H1 (cell line): ENCODE data around the gene ANKEF1. TPM values are rescaled to one million over a fixed set of nuclear protein-coding genes. Genes with fewer than 3 reads are reported as not detected.

Source experiments
- CTCF ChIA-PET: fragments of 300-600 bp; sonication (Branson Sonifier 250); formaldehyde crosslinking; loops from one replicate; lab custom pipeline; 2021; ENCODE audit not compliant: partially characterized antibody; lab: Charles Lee
- POLR2A ChIA-PET: fragments of 300-600 bp; sonication (Branson Sonifier 250); formaldehyde crosslinking; loops from one replicate; lab custom pipeline; 2021; ENCODE audit warnings: inconsistent platforms; ENCODE audit not compliant: partially characterized antibody; lab: Charles Lee
- DNase-seq, 2 experiments: peaks; one replicate each; pipeline versions ENCODE4 v3.0.0 to v3.0.0-alpha.2; 2010 to 2022; ENCODE audit warnings: low spot score in 2 of 2, low read depth in 1 of 2, mixed read lengths in 1 of 2
- FAIRE-seq: peaks from 2 replicates; lab custom pipeline; 2011; peaks lifted over from hg19 to GRCh38; lab: Jason Lieb, UNC
- H2AFZ ChIP-seq: 2 replicates; pipeline ENCODE4 v1.8.1; 2012; ENCODE audit warnings: low read length, inconsistent platforms
- H2AK5ac ChIP-seq: 2 replicates; pipeline ENCODE4 v1.6.1; 2013; ENCODE audit warnings: low read depth, low read length
- H2BK120ac ChIP-seq: replicated peaks from 2 replicates; pipeline ENCODE3; 2013; ENCODE audit warnings: low read depth, low read length, inconsistent platforms
- H2BK12ac ChIP-seq: 2 replicates; pipeline ENCODE4 v1.6.1; 2013; ENCODE audit warnings: low read depth, low read length
- H2BK15ac ChIP-seq: 2 replicates; pipeline ENCODE4 v1.6.1; 2013; ENCODE audit warnings: low read length
- H2BK20ac ChIP-seq: 2 replicates; pipeline ENCODE4 v1.6.1; 2013; ENCODE audit warnings: low read length
- H2BK5ac ChIP-seq: 2 replicates; pipeline ENCODE4 v1.6.1; 2013; ENCODE audit warnings: low read depth, low read length
- H3K14ac ChIP-seq: 2 replicates; pipeline ENCODE4 v1.6.1; 2013; ENCODE audit warnings: inconsistent platforms; ENCODE audit not compliant: insufficient read length
- H3K18ac ChIP-seq: 2 replicates; pipeline ENCODE4 v1.6.1; 2013; ENCODE audit warnings: low read length; ENCODE audit errors: extremely low read depth
- H3K23ac ChIP-seq: 2 replicates; pipeline ENCODE4 v1.6.1; 2013; ENCODE audit warnings: inconsistent platforms; ENCODE audit not compliant: insufficient read length
- H3K23me2 ChIP-seq: 2 replicates; pipeline ENCODE4 v1.6.1; 2013; ENCODE audit warnings: low read depth, low read length
- H3K27ac ChIP-seq: 2 replicates; pipeline ENCODE4 v1.6.1; 2011; ENCODE audit warnings: low read depth, low read length, inconsistent platforms
- H3K27me3 ChIP-seq, 4 experiments: replicated peaks in 1 of 4; 1 replicate in 1 of 4; 2 replicates in 3 of 4; pipeline versions ENCODE4 v1.6.1 to v1.8.1; 2011 to 2013; ENCODE audit warnings: low read length in 3 of 4, mild to moderate bottlenecking in 3 of 4, inconsistent platforms in 2 of 4, mixed read lengths in 2 of 4, moderate library complexity in 1 of 4; ENCODE audit not compliant: control insufficient read depth in 3 of 4, insufficient read depth in 3 of 4; ENCODE audit errors: extremely low read depth in 1 of 4
- H3K36me3 ChIP-seq, 4 experiments: 2 replicates each; pipeline versions ENCODE4 v1.6.1 to v1.8.1; 2011 to 2013; ENCODE audit warnings: mild to moderate bottlenecking in 4 of 4, low read length in 3 of 4, moderate library complexity in 2 of 4, control low read depth in 1 of 4, inconsistent platforms in 1 of 4; ENCODE audit not compliant: insufficient read depth in 4 of 4, control insufficient read depth in 2 of 4
- H3K4ac ChIP-seq: replicated peaks from 2 replicates; pipeline ENCODE3; 2013; ENCODE audit warnings: low read length, low read depth, mixed read lengths, inconsistent platforms; ENCODE audit not compliant: insufficient read length
- H3K4me1 ChIP-seq, 4 experiments: replicated peaks in 1 of 4; 1 replicate in 1 of 4; 2 replicates in 3 of 4; pipeline versions ENCODE4 v1.6.1 to v1.8.1; 2011 to 2013; ENCODE audit warnings: low read length in 3 of 4, inconsistent platforms in 2 of 4, mixed read lengths in 1 of 4; ENCODE audit not compliant: insufficient read depth in 4 of 4, control insufficient read depth in 3 of 4
- H3K4me2 ChIP-seq, 2 experiments: 2 replicates each; pipeline versions ENCODE4 v1.6.1 to v1.8.1; 2011 to 2013; ENCODE audit warnings: low read depth in 2 of 2, low read length in 2 of 2, control low read depth in 1 of 2, inconsistent platforms in 1 of 2, mild to moderate bottlenecking in 1 of 2; ENCODE audit not compliant: insufficient read depth in 1 of 2
- H3K4me3 ChIP-seq, 4 experiments: fragments of 200-600, 300-600 bp in 1 of 4; sonication (generic), shearing (Covaris generic), sonication (Bioruptor Twin) in 1 of 4; 2 replicates each; pipeline versions ENCODE4 v1.5.1 to v1.8.1; 2011 to 2016; ENCODE audit warnings: low read length in 4 of 4, low read depth in 3 of 4, control low read depth in 2 of 4, inconsistent platforms in 2 of 4, mild to moderate bottlenecking in 2 of 4, mixed read lengths in 1 of 4, moderate library complexity in 1 of 4; ENCODE audit not compliant: insufficient read depth in 2 of 4; ENCODE audit errors: extremely low read depth in 1 of 4
- H3K56ac ChIP-seq: replicated peaks from 2 replicates; pipeline ENCODE3; 2013; ENCODE audit warnings: low read depth, mild to moderate bottlenecking, mixed read lengths, low read length, inconsistent platforms; ENCODE audit not compliant: insufficient read length
- H3K79me1 ChIP-seq: 2 replicates; pipeline ENCODE4 v1.6.1; 2013; ENCODE audit warnings: low read depth, low read length, control low read depth
- H3K79me2 ChIP-seq, 2 experiments: 2 replicates each; pipeline versions ENCODE4 v1.6.1 to v1.8.1; 2012 to 2013; ENCODE audit warnings: low read length in 2 of 2, mild to moderate bottlenecking in 2 of 2, inconsistent platforms in 1 of 2; ENCODE audit not compliant: insufficient read depth in 2 of 2, control insufficient read depth in 1 of 2
- H3K9ac ChIP-seq, 4 experiments: replicated peaks in 1 of 4; 1 replicate in 1 of 4; 2 replicates in 3 of 4; pipeline versions ENCODE4 v1.6.1 to v1.8.1; 2011 to 2013; ENCODE audit warnings: low read depth in 3 of 4, low read length in 3 of 4, control low read depth in 2 of 4, mild to moderate bottlenecking in 2 of 4, moderate library complexity in 2 of 4, inconsistent platforms in 1 of 4; ENCODE audit errors: extremely low read depth in 1 of 4
- H3K9me3 ChIP-seq, 2 experiments: 2 replicates each; pipeline versions ENCODE4 v1.6.1 to v1.8.1; 2012 to 2013; ENCODE audit warnings: mild to moderate bottlenecking in 2 of 2, moderate library complexity in 2 of 2, control low read depth in 1 of 2, inconsistent platforms in 1 of 2, low read depth in 1 of 2, low read length in 1 of 2, mixed read lengths in 1 of 2; ENCODE audit not compliant: insufficient read depth in 2 of 2
- H4K20me1 ChIP-seq, 2 experiments: replicated peaks in 1 of 2; 2 replicates each; pipeline versions ENCODE3 to v1.8.1; 2011 to 2013; ENCODE audit warnings: inconsistent platforms in 2 of 2, low read length in 2 of 2, mild to moderate bottlenecking in 1 of 2; ENCODE audit not compliant: insufficient read depth in 2 of 2, control insufficient read depth in 1 of 2
- H4K5ac ChIP-seq: 2 replicates; pipeline ENCODE4 v1.6.1; 2013; ENCODE audit warnings: low read length, low read depth, mixed read lengths, inconsistent platforms; ENCODE audit not compliant: insufficient read length
- H4K8ac ChIP-seq: 2 replicates; pipeline ENCODE4 v1.8.0; 2013; ENCODE audit warnings: mild to moderate bottlenecking, moderate library complexity, low read length, inconsistent platforms; ENCODE audit not compliant: insufficient read depth; ENCODE audit errors: extremely low read depth
- H4K91ac ChIP-seq: replicated peaks from 2 replicates; pipeline ENCODE3; 2013; ENCODE audit warnings: low read length, mixed read lengths, inconsistent platforms; ENCODE audit not compliant: insufficient read length
- EGR1 ChIP-seq: IDR thresholded peaks from 2 replicates; pipeline ENCODE4 v1.6.1; 2011; ENCODE audit warnings: low read depth, low read length, borderline replicate concordance
- GABPA ChIP-seq: IDR thresholded peaks from 2 replicates; pipeline ENCODE4 v1.6.1; 2011; ENCODE audit warnings: mild to moderate bottlenecking, low read length, moderate library complexity, borderline replicate concordance; ENCODE audit not compliant: insufficient read depth
- KDM1A ChIP-seq: fragments of 200-600, 300-600 bp; sonication (generic); IDR thresholded peaks from 2 replicates; pipeline ENCODE4 v1.7.1; 2016; ENCODE audit warnings: mild to moderate bottlenecking, low read length, borderline replicate concordance
- NANOG ChIP-seq: IDR thresholded peaks from 2 replicates; pipeline ENCODE4 v1.6.1; 2011; ENCODE audit warnings: low read length, low read depth, mild to moderate bottlenecking, inconsistent platforms; ENCODE audit not compliant: insufficient read depth, poor library complexity, severe bottlenecking
- POLR2A ChIP-seq, 2 experiments: IDR thresholded peaks; 1 replicate in 1 of 2; 2 replicates in 1 of 2; pipeline ENCODE4 v1.6.1; 2011; ENCODE audit warnings: low read depth in 2 of 2, low read length in 2 of 2, mild to moderate bottlenecking in 2 of 2; ENCODE audit errors: control extremely low read depth in 1 of 2
- RAD21 ChIP-seq, 2 experiments: IDR thresholded peaks in 1 of 2; conservative IDR thresholded peaks in 1 of 2; 2 replicates each; pipeline ENCODE4 v1.6.1; 2011; ENCODE audit warnings: low read depth in 2 of 2, low read length in 2 of 2, improper control_type of control experiment in 1 of 2, inconsistent platforms in 1 of 2, mild to moderate bottlenecking in 1 of 2, moderate library complexity in 1 of 2
- SAP30 ChIP-seq: fragments of 300-600 bp; sonication (generic); IDR thresholded peaks from 2 replicates; pipeline ENCODE4 v1.7.1; 2012; ENCODE audit warnings: low read length, moderate library complexity, mild to moderate bottlenecking, inconsistent platforms; ENCODE audit not compliant: insufficient read depth, insufficient replicate concordance
- SIN3A ChIP-seq, 2 experiments: IDR thresholded peaks in 1 of 2; conservative IDR thresholded peaks in 1 of 2; 2 replicates each; pipeline ENCODE4 v1.6.1; 2011 to 2012; ENCODE audit warnings: low read length in 2 of 2, improper control_type of control experiment in 1 of 2, low read depth in 1 of 2, mild to moderate bottlenecking in 1 of 2
- SIX5 ChIP-seq: IDR thresholded peaks from 2 replicates; pipeline ENCODE4 v1.6.1; 2011; ENCODE audit warnings: mild to moderate bottlenecking, low read depth, low read length
- WGBS, 2 experiments: shearing (Covaris generic) in 1 of 2; methylation state at CpG; one replicate each; pipeline versions ENCODE4 v1.1.6 to v1.1.7; 2013 to 2015; ENCODE audit warnings: low lambda C conversion rate in 2 of 2, mixed read lengths in 2 of 2, inconsistent platforms in 1 of 2, low coverage in 1 of 2, missing lambda C conversion rate in 1 of 2; ENCODE audit not compliant: insufficient replicate concordance in 2 of 2, insufficient coverage in 1 of 2, insufficient read length in 1 of 2; ENCODE audit errors: extremely low coverage in 1 of 2, missing lambda C conversion rate in 1 of 2; 5-methylcytosine and 5-hydroxymethylcytosine counted together
- polyA plus RNA-seq, 7 experiments: library from polyadenylated mRNA; depleted of rRNA in 3 of 7; stranded (reverse) in 5 of 7; unstranded in 2 of 7; fragments of >200 nt in 5 of 7; fragments of 200-250 nt in 2 of 7; gene quantifications; 1 replicate in 5 of 7; 2 replicates in 1 of 7; 4 replicates in 1 of 7; pipeline versions ENCODE4 v1.2.1 to v1.2.3, GENCODE V29; 2011 to 2013; ENCODE audit warnings: missing spikeins in 2 of 7, mixed read lengths in 2 of 7
- total RNA-seq: library from RNA; stranded (reverse); fragmentation: NEBNext Ultra II Directional; extraction: Animal tissue kit (Norgen Biotek cat#: 25700); gene quantifications from 2 replicates; pipeline ENCODE4 v1.2.1, GENCODE V29; 2021
- TF ChIP-seq, protein P1 (sequence below), 3 experiments: IDR thresholded peaks; 1 replicate in 2 of 3; 2 replicates in 1 of 3; pipeline versions ENCODE4 v1.5.1 to v1.6.1; 2011; ENCODE audit warnings: low read length in 3 of 3, mild to moderate bottlenecking in 3 of 3, inconsistent platforms in 2 of 3, low read depth in 1 of 3, moderate library complexity in 1 of 3; ENCODE audit not compliant: insufficient read depth in 1 of 3; ENCODE audit errors: control extremely low read depth in 1 of 3

The ANKEF1 gene
- total and polyA plus RNA-seq, 2 of the 8 experiments (the other 6 are each of a cell fraction or from before 2014, with no cell fraction given): 2.8 to 10.0 TPM

DNA sequence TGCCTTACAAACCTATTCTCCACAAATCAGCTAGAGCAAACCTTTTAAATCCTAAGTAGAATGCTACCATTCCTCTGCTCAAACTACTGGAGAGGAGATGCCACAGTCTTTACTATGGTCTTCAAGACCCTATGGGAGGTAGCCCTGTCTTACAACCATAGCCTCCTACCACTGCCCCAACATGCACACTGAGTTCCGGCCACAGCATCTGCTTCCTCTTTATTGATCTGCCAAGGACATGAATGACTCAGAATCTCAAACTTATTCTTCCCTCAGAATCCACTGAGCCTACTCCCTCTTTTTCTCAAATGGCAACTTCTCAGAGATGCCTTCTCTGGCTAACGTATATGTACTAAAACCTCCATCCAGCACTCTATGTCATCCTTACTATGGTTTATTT, 12.2 kb upstream of the ANKEF1 start:
- Histone ChIP-seq H3K27ac (no peak overlapping the region), H2AFZ (no peak overlapping the region), H2AK5ac (no peak overlapping the region), H3K79me2 (no peaks in the 10 kb centered on the region), H2BK120ac (no peak overlapping the region), H3K4me2 (no peak overlapping the region), H3K4ac (no peak overlapping the region), H4K5ac (no peak overlapping the region), H3K36me3 (no peaks in the 10 kb centered on the region), H2BK5ac (no peak overlapping the region), H3K23me2 (no peaks in the 10 kb centered on the region), H4K8ac (no peak overlapping the region), H3K4me3 (no peak overlapping the region), H3K23ac (no peak overlapping the region), H3K56ac (no peak overlapping the region), H3K14ac (no peak overlapping the region), H2BK12ac (no peak overlapping the region), H3K4me1 (no peaks in the 10 kb centered on the region), H4K20me1 (no peaks in the 10 kb centered on the region), H3K9ac (no peak overlapping the region), H3K27me3 (no peaks in the 10 kb centered on the region), H3K9me3 (no peaks in the 10 kb centered on the region), H2BK15ac (no peak overlapping the region), H3K79me1 (no peaks in the 10 kb centered on the region), H3K18ac (no peak overlapping the region), H4K91ac (no peak overlapping the region), H2BK20ac (no peak overlapping the region)
- DNase-seq (no peak), FAIRE-seq (no peak)
- TF ChIP-seq, protein P1, sequence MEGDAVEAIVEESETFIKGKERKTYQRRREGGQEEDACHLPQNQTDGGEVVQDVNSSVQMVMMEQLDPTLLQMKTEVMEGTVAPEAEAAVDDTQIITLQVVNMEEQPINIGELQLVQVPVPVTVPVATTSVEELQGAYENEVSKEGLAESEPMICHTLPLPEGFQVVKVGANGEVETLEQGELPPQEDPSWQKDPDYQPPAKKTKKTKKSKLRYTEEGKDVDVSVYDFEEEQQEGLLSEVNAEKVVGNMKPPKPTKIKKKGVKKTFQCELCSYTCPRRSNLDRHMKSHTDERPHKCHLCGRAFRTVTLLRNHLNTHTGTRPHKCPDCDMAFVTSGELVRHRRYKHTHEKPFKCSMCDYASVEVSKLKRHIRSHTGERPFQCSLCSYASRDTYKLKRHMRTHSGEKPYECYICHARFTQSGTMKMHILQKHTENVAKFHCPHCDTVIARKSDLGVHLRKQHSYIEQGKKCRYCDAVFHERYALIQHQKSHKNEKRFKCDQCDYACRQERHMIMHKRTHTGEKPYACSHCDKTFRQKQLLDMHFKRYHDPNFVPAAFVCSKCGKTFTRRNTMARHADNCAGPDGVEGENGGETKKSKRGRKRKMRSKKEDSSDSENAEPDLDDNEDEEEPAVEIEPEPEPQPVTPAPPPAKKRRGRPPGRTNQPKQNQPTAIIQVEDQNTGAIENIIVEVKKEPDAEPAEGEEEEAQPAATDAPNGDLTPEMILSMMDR (IDR thresholded peaks at IDR 0.05; ENCODE audit: control extremely low read depth in 1 of 3, insufficient read depth in 1 of 3, low read depth in 1 of 3, low read length in 3 of 3): no peak
- TF ChIP-seq GABPA (no peak), POLR2A (IDR thresholded peaks at IDR 0.05; ENCODE audit: control extremely low read depth in 1 of 2, low read depth in 2 of 2, low read length in 2 of 2) (no peak), SIX5 (no peak), NANOG (no peak), SAP30 (no peak), EGR1 (no peak), KDM1A (no peak), RAD21 (IDR thresholded peaks at IDR 0.05 in 1 of 2, conservative IDR thresholded peaks at IDR 0.05 in 1 of 2; ENCODE audit: low read depth in 2 of 2, low read length in 2 of 2) (no peak), SIN3A (conservative IDR thresholded peaks at IDR 0.05 in 1 of 2, IDR thresholded peaks at IDR 0.05 in 1 of 2; ENCODE audit: low read depth in 1 of 2, low read length in 2 of 2) (no peak)
- ChIA-PET POLR2A (no interaction called here), CTCF (no interaction called here)
- WGBS, 2 experiments: 83% methylated on average over 2 of the region's 2 CpGs; no CpG with 5 or more reads in 1 of the 2 experiments
